Glomerular visceral epithelial cell (primary cell): Measurements from ENCODE around the gene GRM8.

ENCODE experiments used
- DNase-seq: peaks from one replicate; pipeline ENCODE4 v3.0.0-alpha.2; 2016; ENCODE audit errors: extremely low spot score

The GRM8 gene

GRCh38 chr7:127029823-127030222 lies 222.9 kb downstream of the GRM8 start:
- DNase-seq: no peak

GRCh38 chr7:127021857-127022256 lies 230.9 kb downstream of the GRM8 start:
- DNase-seq: no peak

GRCh38 chr7:127021019-127021738 lies 231.6 kb downstream of the GRM8 start:
- DNase-seq: no peak

GRCh38 chr7:127018889-127019288 lies 233.9 kb downstream of the GRM8 start:
- DNase-seq: no peak

- no peak for DNase-seq
Observed at GRCh38 chr7:127017196-127017595, 235.5 kb downstream of the GRM8 start.

GRCh38 chr7:127000725-127001124 lies 252.0 kb downstream of the GRM8 start:
- no peak for DNase-seq

- no peak for DNase-seq
Observed at GRCh38 chr7:126996659-126997058, 256.1 kb downstream of the GRM8 start.

GRCh38 chr7:126993626-126994213 lies 259.0 kb downstream of the GRM8 start:
- DNase-seq: no peak

- DNase-seq: no peak
Observed at GRCh38 chr7:126988022-126988421, 264.7 kb downstream of the GRM8 start.

GRCh38 chr7:126979722-126980121 lies 273.0 kb downstream of the GRM8 start:
- no peak for DNase-seq

GRCh38 chr7:126978865-126979264 lies 273.9 kb downstream of the GRM8 start:
- no peak for DNase-seq

- no peak for DNase-seq
Observed at GRCh38 chr7:126973066-126973465, 279.7 kb downstream of the GRM8 start.

- no peak for DNase-seq
Observed at GRCh38 chr7:126972571-126972970, 280.2 kb downstream of the GRM8 start.

GRCh38 chr7:126959649-126960048 lies 293.1 kb downstream of the GRM8 start:
- no peak for DNase-seq

- DNase-seq: no peak
Observed at GRCh38 chr7:126958367-126958766, 294.4 kb downstream of the GRM8 start.

GRCh38 chr7:126957443-126957842 lies 295.3 kb downstream of the GRM8 start:
- no peak for DNase-seq

GRCh38 chr7:126953461-126953860 lies 299.3 kb downstream of the GRM8 start:
- DNase-seq: no peak

- DNase-seq: no peak
Observed at GRCh38 chr7:126948664-126949063, 304.1 kb downstream of the GRM8 start.

- peak; percentile 1 for DNase-seq
Observed at GRCh38 chr7:126940723-126941307, 311.9 kb downstream of the GRM8 start.

- peak; percentile 33 for DNase-seq
Observed at GRCh38 chr7:126937171-126937570, 315.6 kb downstream of the GRM8 start.

- no peak for DNase-seq
Observed at GRCh38 chr7:126931581-126931980, 321.2 kb downstream of the GRM8 start.

GRCh38 chr7:126930166-126930565 lies 322.6 kb downstream of the GRM8 start:
- no peak for DNase-seq

- DNase-seq: no peak
Observed at GRCh38 chr7:126924477-126924876, 328.3 kb downstream of the GRM8 start.
